Measurements from ENCODE around the gene PNMA3.
"Not testable (repeated sequence)": the region's sequence is repeated elsewhere in the genome, so short reads cannot be mapped to it uniquely, and the experiment has no call there.

PNMA3 gene

GRCh38 chrX:153055871-153056749 lies at the start of gene PNMA3:
Gene PNMA3 (plus strand): TSS chrX:153056470. CDS start chrX:153057056, 586 bp downstream.
- no peaks in the 10 kb centered on the region for H3K9me3 ChIP-seq (ENCODE audit: insufficient read depth, low read length)

GRCh38 chrX:153017174-153017573 lies 39.1 kb upstream of the PNMA3 start:
- H3K27ac ChIP-seq (ENCODE audit: low read length); H3K9me3 ChIP-seq (ENCODE audit: insufficient read depth, low read length); H3K4me2 ChIP-seq (ENCODE audit: low read length); H4K20me1 ChIP-seq (ENCODE audit: insufficient read depth, low read length); H3K4me1 ChIP-seq (ENCODE audit: low read length); H3K4me3 ChIP-seq (ENCODE audit: low read length); H3K9ac ChIP-seq (ENCODE audit: low read length); H3K36me3 ChIP-seq (replicated peaks; ENCODE audit: low read depth, low read length); H3K79me2 ChIP-seq (ENCODE audit: low read length); H2AFZ ChIP-seq (ENCODE audit: low read depth, low read length): not testable (repeated sequence)
- peaks cover 23% of the 10 kb centered on the region for H3K27me3 ChIP-seq (ENCODE audit: low read depth, low read length)

More at GRCh38 chrX:153055871-153056749, at the start of gene PNMA3:
- Histone ChIP-seq H3K4me3 (ENCODE audit: low read length) (no peak within 1 kb of the TSS), H3K4me1 (ENCODE audit: low read length) (no peaks in the 10 kb centered on the region), H3K36me3 (replicated peaks; ENCODE audit: low read depth, low read length) (no peaks in the 10 kb centered on the region), H3K9ac (ENCODE audit: low read length) (no peak within 1 kb of the TSS), H4K20me1 (ENCODE audit: insufficient read depth, low read length) (no peaks in the 10 kb centered on the region), H3K4me2 (ENCODE audit: low read length) (no peak within 1 kb of the TSS), H3K27ac (ENCODE audit: low read length) (no peak within 1 kb of the TSS), H2AFZ (ENCODE audit: low read depth, low read length) (no peak within 1 kb of the TSS), H3K27me3 (ENCODE audit: low read depth, low read length) (no peaks in the 10 kb centered on the region), H3K79me2 (ENCODE audit: low read length) (no peaks in the 10 kb centered on the region)
- no peak for TF ChIP-seq CTCF (IDR thresholded peaks at IDR 0.05; ENCODE audit: low read depth, low read length)
- no peak for TF ChIP-seq EZH2phosphoT487 (IDR thresholded peaks at IDR 0.05; ENCODE audit: low read depth)

- Histone ChIP-seq H3K79me2 (ENCODE audit: low read length) (no peaks in the 10 kb centered on the region), H3K9ac (ENCODE audit: low read length) (no peak overlapping the region), H2AFZ (ENCODE audit: low read depth, low read length) (no peak overlapping the region), H3K4me3 (ENCODE audit: low read length) (no peak overlapping the region), H3K36me3 (replicated peaks; ENCODE audit: low read depth, low read length) (no peaks in the 10 kb centered on the region), H4K20me1 (ENCODE audit: insufficient read depth, low read length) (no peaks in the 10 kb centered on the region), H3K4me2 (ENCODE audit: low read length) (no peak overlapping the region), H3K27me3 (ENCODE audit: low read depth, low read length) (peaks cover 12% of the 10 kb centered on the region), H3K9me3 (ENCODE audit: insufficient read depth, low read length) (no peaks in the 10 kb centered on the region), H3K27ac (ENCODE audit: low read length) (no peak overlapping the region), H3K4me1 (ENCODE audit: low read length) (no peaks in the 10 kb centered on the region)
- no peak for TF ChIP-seq CTCF (IDR thresholded peaks at IDR 0.05; ENCODE audit: low read depth, low read length)
- no peak for TF ChIP-seq EZH2phosphoT487 (IDR thresholded peaks at IDR 0.05; ENCODE audit: low read depth)
These were observed 37.1 kb upstream of the PNMA3 start for GRCh38 chrX:153019166-153019565.

GRCh38 chrX:153026501-153026900 lies 29.8 kb upstream of the PNMA3 start:
- not testable (repeated sequence) for H4K20me1 ChIP-seq (ENCODE audit: insufficient read depth, low read length); H3K27ac ChIP-seq (ENCODE audit: low read length); H3K27me3 ChIP-seq (ENCODE audit: low read depth, low read length); H3K4me2 ChIP-seq (ENCODE audit: low read length); H3K36me3 ChIP-seq (replicated peaks; ENCODE audit: low read depth, low read length); H3K9me3 ChIP-seq (ENCODE audit: insufficient read depth, low read length); H3K79me2 ChIP-seq (ENCODE audit: low read length); H3K9ac ChIP-seq (ENCODE audit: low read length); H3K4me1 ChIP-seq (ENCODE audit: low read length); H3K4me3 ChIP-seq (ENCODE audit: low read length); H2AFZ ChIP-seq (ENCODE audit: low read depth, low read length)

GRCh38 chrX:153028487-153028886 lies 27.8 kb upstream of the PNMA3 start:
- H3K27me3 ChIP-seq (ENCODE audit: low read depth, low read length); H3K27ac ChIP-seq (ENCODE audit: low read length); H2AFZ ChIP-seq (ENCODE audit: low read depth, low read length); H3K9ac ChIP-seq (ENCODE audit: low read length); H3K79me2 ChIP-seq (ENCODE audit: low read length); H4K20me1 ChIP-seq (ENCODE audit: insufficient read depth, low read length); H3K9me3 ChIP-seq (ENCODE audit: insufficient read depth, low read length); H3K4me2 ChIP-seq (ENCODE audit: low read length); H3K4me3 ChIP-seq (ENCODE audit: low read length); H3K36me3 ChIP-seq (replicated peaks; ENCODE audit: low read depth, low read length); H3K4me1 ChIP-seq (ENCODE audit: low read length): not testable (repeated sequence)

Data from OCI-LY3 (cell line).